HCEC 1CT (cell line): ENCODE results near the gene RBMX.

Experiments used
- DNase-seq: peaks from one replicate; pipeline ENCODE4 v3.0.0-alpha.2; 2017

The RBMX gene

DNA sequence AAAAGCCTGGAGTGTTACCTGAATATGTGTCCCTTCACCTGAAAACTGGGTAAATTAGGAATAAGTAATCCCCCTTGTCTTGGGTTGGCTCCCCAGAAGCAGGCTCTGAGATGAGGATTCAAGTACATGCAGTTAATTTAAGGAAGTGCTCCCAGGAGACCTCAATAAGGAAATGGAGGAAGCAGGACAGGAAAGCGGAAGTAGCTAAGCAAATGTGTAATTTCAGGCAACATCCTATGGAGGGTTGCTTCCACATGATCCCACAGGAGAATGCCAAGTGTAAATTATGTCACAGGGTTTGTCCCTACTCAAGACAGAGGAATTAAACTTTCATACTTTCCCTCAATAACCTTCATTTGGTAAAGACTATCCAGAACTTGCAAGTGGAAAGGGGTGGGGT lies 51.7 kb downstream of the RBMX start:
- DNase-seq, result no peak

DNA sequence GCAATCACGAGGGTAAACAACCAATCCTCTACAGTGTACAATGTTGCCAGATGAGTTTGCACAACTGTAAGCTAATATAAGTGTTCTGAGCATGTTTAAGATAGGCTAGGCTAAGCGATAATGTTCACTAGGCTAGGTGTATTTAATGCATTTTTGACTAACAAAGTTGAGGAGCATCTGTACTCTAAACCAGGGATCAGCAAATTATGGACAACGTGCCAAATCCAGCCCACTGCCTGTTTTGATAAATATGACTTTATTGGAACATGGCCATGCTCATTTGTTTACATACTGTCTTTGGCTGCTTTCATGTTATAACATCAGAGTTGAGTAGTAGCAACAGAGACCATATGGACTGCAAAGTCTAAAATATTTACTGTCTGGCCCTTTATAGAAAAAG lies 53.5 kb downstream of the RBMX start:
- no peak for DNase-seq

GRCh38 chrX:136825771-136826170 lies 54.8 kb downstream of the RBMX start:
- no peak for DNase-seq
